WTC11 (cell line): ENCODE data around the gene DHRS1. TPM values are rescaled to one million over a fixed set of nuclear protein-coding genes. Genes with fewer than 3 reads are reported as not detected.

Experiments
- ATAC-seq: fragments of 200-7000 bp; cut with Tn5 transposase; 2 replicates; pipeline ENCODE4 v1.10.0; 2021; ENCODE audit warnings: mild to moderate bottlenecking, moderate library complexity
- CTCF ChIA-PET: fragments of 300-600 bp; sonication (Branson Sonifier 250); formaldehyde crosslinking; loops from one replicate; lab custom pipeline; 2021; ENCODE audit warnings: antibody characterized with exemption; lab: Charles Lee
- POLR2A ChIA-PET: fragments of 350-600 bp; sonication (Branson Sonifier 250); formaldehyde crosslinking; loops from one replicate; lab custom pipeline; 2021; ENCODE audit warnings: antibody characterized with exemption; lab: Charles Lee
- DNase-seq: peaks from one replicate; pipeline ENCODE4 v3.0.0; 2021; ENCODE audit warnings: low spot score
- H3K27ac Mint-ChIP-seq: 2 replicates; pipeline ENCODE4 v1.8.0; 2021; ENCODE audit warnings: mixed read lengths
- H3K27me3 Mint-ChIP-seq: 2 replicates; pipeline ENCODE4 v1.8.0; 2021; ENCODE audit warnings: low read depth, mild to moderate bottlenecking, moderate library complexity, mixed read lengths
- H3K36me3 Mint-ChIP-seq: 2 replicates; pipeline ENCODE4 v1.8.0; 2021; ENCODE audit warnings: mixed read lengths
- H3K4me1 Mint-ChIP-seq: 2 replicates; pipeline ENCODE4 v1.8.0; 2022; ENCODE audit warnings: mixed read lengths
- H3K4me3 Mint-ChIP-seq: 2 replicates; pipeline ENCODE4 v1.8.0; 2021; ENCODE audit warnings: mild to moderate bottlenecking, moderate library complexity, mixed read lengths
- H3K9me3 Mint-ChIP-seq: 2 replicates; pipeline ENCODE4 v1.8.0; 2021; ENCODE audit warnings: mixed read lengths
- ATF3 ChIP-seq: sonication (generic); formaldehyde crosslinking; conservative IDR thresholded peaks from 2 replicates; pipeline ENCODE4 v1.8.1; 2022; ENCODE audit warnings: mild to moderate bottlenecking, missing genetic modification reagents
- CREM ChIP-seq: sonication (generic); formaldehyde crosslinking; IDR thresholded peaks from 2 replicates; pipeline ENCODE4 v1.8.1; 2022; ENCODE audit warnings: mild to moderate bottlenecking, missing genetic modification reagents, moderate library complexity
- CTCF ChIP-seq: fragments of 200-600 bp; IDR thresholded peaks from 2 replicates; pipeline ENCODE4 v1.8.0; 2022; ENCODE audit warnings: antibody characterized with exemption
- ETV6 ChIP-seq: sonication (generic); formaldehyde crosslinking; IDR thresholded peaks from 2 replicates; pipeline ENCODE4 v1.8.1; 2022; ENCODE audit warnings: mild to moderate bottlenecking, missing genetic modification reagents
- FOXP1 ChIP-seq: sonication (generic); formaldehyde crosslinking; IDR thresholded peaks from 2 replicates; pipeline ENCODE4 v1.8.0; 2022; ENCODE audit warnings: missing genetic modification reagents, mild to moderate bottlenecking, moderate library complexity, borderline replicate concordance
- HMGA2 ChIP-seq: fragments of 250-450 bp; sonication (Bioruptor Pico); IDR thresholded peaks from 2 replicates; pipeline ENCODE4 v1.4.0; 2021; ENCODE audit warnings: mild to moderate bottlenecking, moderate library complexity
- HMGXB4 ChIP-seq: sonication (generic); formaldehyde crosslinking; IDR thresholded peaks from 2 replicates; pipeline ENCODE4 v1.8.1; 2023; ENCODE audit warnings: mild to moderate bottlenecking, moderate library complexity, missing genetic modification reagents
- OVOL2 ChIP-seq: fragments of 250-450 bp; sonication (Bioruptor Pico); IDR thresholded peaks from 2 replicates; pipeline ENCODE4 v1.9.0; 2021; ENCODE audit warnings: mild to moderate bottlenecking, borderline replicate concordance
- PREB ChIP-seq: sonication (generic); formaldehyde crosslinking; IDR thresholded peaks from 2 replicates; pipeline ENCODE4 v1.8.1; 2022; ENCODE audit warnings: mild to moderate bottlenecking, missing genetic modification reagents, moderate library complexity, borderline replicate concordance
- RORB ChIP-seq: fragments of 250-450 bp; sonication (Bioruptor Pico); IDR thresholded peaks from 2 replicates; pipeline ENCODE4 v1.9.0; 2021; ENCODE audit warnings: mild to moderate bottlenecking
- SOX15 ChIP-seq: fragments of 250-450 bp; sonication (Bioruptor Pico); IDR thresholded peaks from 2 replicates; pipeline ENCODE4 v1.9.0; 2021; ENCODE audit warnings: mild to moderate bottlenecking
- ZBTB21 ChIP-seq: sonication (generic); formaldehyde crosslinking; IDR thresholded peaks from 2 replicates; pipeline ENCODE4 v1.8.1; 2023; ENCODE audit warnings: mild to moderate bottlenecking, missing genetic modification reagents, borderline replicate concordance
- ZNF121 ChIP-seq: sonication (generic); formaldehyde crosslinking; IDR thresholded peaks from 2 replicates; pipeline ENCODE4 v1.8.0; 2023; ENCODE audit warnings: missing genetic modification reagents
- total RNA-seq: library from RNA; stranded (reverse); gene quantifications from 3 replicates; pipeline ENCODE4 v1.2.3, GENCODE V29; 2021

The DHRS1 gene
- total RNA-seq, 1 experiment from 2014 or later: 13.9 TPM

GRCh38 chr14:24293525-24293924 is 6.1 kb downstream of the DHRS1 start:
- DNase-seq (no peak), ATAC-seq (no peak)
- Mint-ChIP-seq H3K4me3 (no peak overlapping the region), H3K4me1 (peaks cover 6% of the 10 kb centered on the region), H3K9me3 (no peaks in the 10 kb centered on the region), H3K36me3 (no peaks in the 10 kb centered on the region; the same call in none of the 2 replicates), H3K27ac (no peak overlapping the region), H3K27me3 (no peaks in the 10 kb centered on the region)
- ChIA-PET POLR2A (no interaction called here), CTCF (interaction anchor here (0.8 to 2.3 kb wide), 2 partner anchors 15 to 40 kb away, joined by 4 to 8 read pairs; partner anchors contain the start of gene CIDEB)
- TF ChIP-seq ZBTB21 (CRISPR knock-in tag): no peak
- TF ChIP-seq CREM (CRISPR knock-in tag): no peak
- no peak for TF ChIP-seq RORB (CRISPR knock-in tag)
- no peak for TF ChIP-seq OVOL2 (CRISPR knock-in tag)
- no peak for TF ChIP-seq FOXP1 (CRISPR knock-in tag)
- no peak for TF ChIP-seq ZNF121 (CRISPR knock-in tag)
- TF ChIP-seq HMGXB4 (CRISPR knock-in tag): no peak
- no peak for TF ChIP-seq CTCF
- no peak for TF ChIP-seq HMGA2 (CRISPR knock-in tag)
- TF ChIP-seq ETV6 (CRISPR knock-in tag): no peak
- TF ChIP-seq SOX15: no peak
- TF ChIP-seq PREB (CRISPR knock-in tag): no peak

- no peak overlapping the region for H3K27ac Mint-ChIP-seq
- H3K36me3 Mint-ChIP-seq: no peaks in the 10 kb centered on the region; the same call in none of the 2 replicates
- H3K9me3 Mint-ChIP-seq: no peaks in the 10 kb centered on the region
- ChIA-PET CTCF (interaction anchor here (1.2 to 2.3 kb wide), 3 partner anchors 16 to 50 kb away, joined by 3 to 8 read pairs (median 3); partner anchors contain the start of genes CIDEB, RABGGTA and TINF2), POLR2A (no interaction called here)
- DNase-seq (no peak), ATAC-seq (no peak)
- no peak overlapping the region for H3K4me3 Mint-ChIP-seq
- TF ChIP-seq ATF3 (CRISPR knock-in tag): no peak
- TF ChIP-seq CTCF: no peak
- no peaks in the 10 kb centered on the region for H3K27me3 Mint-ChIP-seq
- no peaks in the 10 kb centered on the region; the same call in 1 of the 2 replicates for H3K4me1 Mint-ChIP-seq
These were observed 7.3 kb downstream of the DHRS1 start for GRCh38 chr14:24292118-24292807.
